ENCODE data around the gene ART1. TPM values are rescaled to one million over a fixed set of nuclear protein-coding genes. Genes with fewer than 3 reads are reported as not detected.
A peak's percentile ranks its signal among the peaks of the same experiment; 100 is the strongest.

Gene ART1
- total RNA-seq, 1 experiment from 2014 or later, result not detected

- Histone ChIP-seq H4K8ac (replicated peaks; ENCODE audit: insufficient read length, low read depth, low read length) (no peak overlapping the region), H3K18ac (ENCODE audit: insufficient read length, low read depth, low read length) (no peak overlapping the region), H3T11ph (ENCODE audit: low read length) (no peak overlapping the region), H3K79me1 (ENCODE audit: insufficient read depth, low read depth, low read length, poor library complexity, severe bottlenecking) (no peaks in the 10 kb centered on the region), H3K4ac (ENCODE audit: low read depth, low read length) (no peak overlapping the region), H2BK12ac (ENCODE audit: insufficient read length, low read depth, low read length) (no peak overlapping the region), H3K27me3 (ENCODE audit: insufficient read depth, low read length) (no peaks in the 10 kb centered on the region), H3K4me1 (ENCODE audit: insufficient read depth, low read length) (no peaks in the 10 kb centered on the region), H3K56ac (ENCODE audit: insufficient read length, low read depth, low read length) (no peak overlapping the region), H2AK5ac (ENCODE audit: insufficient read length, low read length) (no peak overlapping the region), H2BK120ac (ENCODE audit: low read depth, low read length, poor library complexity, severe bottlenecking) (no peak overlapping the region), H3K23ac (ENCODE audit: insufficient read length, low read depth, low read length) (no peak overlapping the region), H2BK20ac (ENCODE audit: low read depth, low read length, poor library complexity, severe bottlenecking) (no peak overlapping the region), H4K5ac (ENCODE audit: insufficient read length, low read depth, low read length) (no peak overlapping the region), H4K20me1 (ENCODE audit: control insufficient read depth, insufficient read depth, insufficient read length) (no peaks in the 10 kb centered on the region), H3K79me2 (ENCODE audit: insufficient read depth, low read length) (no peaks in the 10 kb centered on the region), H3K9ac (ENCODE audit: extremely low read depth, insufficient read length, low read length) (no peak overlapping the region), H3K27ac (ENCODE audit: insufficient read length, low read depth, low read length) (no peak overlapping the region), H2BK15ac (ENCODE audit: low read depth, low read length) (no peak overlapping the region), H2AFZ (ENCODE audit: low read length) (no peak overlapping the region), H4K91ac (ENCODE audit: insufficient read length, low read depth, low read length) (no peak overlapping the region), H3K4me2 (ENCODE audit: insufficient read depth, insufficient read length, low read length) (no peak overlapping the region), H3K23me2 (ENCODE audit: insufficient read length, low read depth, low read length, poor library complexity, severe bottlenecking) (no peaks in the 10 kb centered on the region), H3K14ac (ENCODE audit: insufficient read depth, low read length) (no peak overlapping the region; the same call in 1 of the 2 replicates), H3K9me3 (ENCODE audit: control insufficient read depth, low read depth, low read length) (no peaks in the 10 kb centered on the region), H2BK5ac (ENCODE audit: insufficient read length, low read length) (no peak overlapping the region)
- H3K27me3 Mint-ChIP-seq (ENCODE audit: low read depth), result peaks cover 2% of the 10 kb centered on the region; the same call in 1 of the 2 replicates
- no peak overlapping the region for H3K4me3 Mint-ChIP-seq
- TF ChIP-seq, protein P1, sequence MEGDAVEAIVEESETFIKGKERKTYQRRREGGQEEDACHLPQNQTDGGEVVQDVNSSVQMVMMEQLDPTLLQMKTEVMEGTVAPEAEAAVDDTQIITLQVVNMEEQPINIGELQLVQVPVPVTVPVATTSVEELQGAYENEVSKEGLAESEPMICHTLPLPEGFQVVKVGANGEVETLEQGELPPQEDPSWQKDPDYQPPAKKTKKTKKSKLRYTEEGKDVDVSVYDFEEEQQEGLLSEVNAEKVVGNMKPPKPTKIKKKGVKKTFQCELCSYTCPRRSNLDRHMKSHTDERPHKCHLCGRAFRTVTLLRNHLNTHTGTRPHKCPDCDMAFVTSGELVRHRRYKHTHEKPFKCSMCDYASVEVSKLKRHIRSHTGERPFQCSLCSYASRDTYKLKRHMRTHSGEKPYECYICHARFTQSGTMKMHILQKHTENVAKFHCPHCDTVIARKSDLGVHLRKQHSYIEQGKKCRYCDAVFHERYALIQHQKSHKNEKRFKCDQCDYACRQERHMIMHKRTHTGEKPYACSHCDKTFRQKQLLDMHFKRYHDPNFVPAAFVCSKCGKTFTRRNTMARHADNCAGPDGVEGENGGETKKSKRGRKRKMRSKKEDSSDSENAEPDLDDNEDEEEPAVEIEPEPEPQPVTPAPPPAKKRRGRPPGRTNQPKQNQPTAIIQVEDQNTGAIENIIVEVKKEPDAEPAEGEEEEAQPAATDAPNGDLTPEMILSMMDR (conservative IDR thresholded peaks at IDR 0.05), result no peak
- H3K27ac Mint-ChIP-seq, result peak overlapping the region in 1 of 3 experiments; percentile 39; a peak in 3 of 7 replicates
- H3K9me3 Mint-ChIP-seq, result no peaks in the 10 kb centered on the region
- DNase-seq, result no peak
- H3K36me3 Mint-ChIP-seq (ENCODE audit: insufficient read depth in 1 of 3, low read depth in 3 of 3), result peaks cover 0 to 36% (median 1%) of the 10 kb centered on the region in 3 experiments; a peak in 3 of 7 replicates
- WGBS (ENCODE audit: extremely low coverage, insufficient read length, low lambda C conversion rate), result no CpG with 5 or more reads among the region's 10 CpGs
- H3K4me1 Mint-ChIP-seq, result no peaks in the 10 kb centered on the region
Measured at GRCh38 chr11:3664032-3664630, 19.2 kb downstream of the ART1 start.
